OCI-LY7 (cell line): Measurements from ENCODE around the gene RPS17. TPM values are rescaled to one million over a fixed set of nuclear protein-coding genes. Genes with fewer than 3 reads are reported as not detected.
"Not testable (repeated sequence)": the region's sequence is repeated elsewhere in the genome, so short reads cannot be mapped to it uniquely, and the experiment has no call there.

Experiments
- BruUV-seq: library from RNA; stranded (reverse); fragments of 400-500 nt; replicated peaks from 2 replicates; lab custom pipeline; 2021; lab: Mats Ljungman, UMichigan
- CTCF ChIA-PET: fragments of 300-600 bp; sonication (Branson Sonifier 250); formaldehyde crosslinking; loops from one replicate; lab custom pipeline; 2022; ENCODE audit warnings: antibody characterized with exemption; ENCODE audit not compliant: unreplicated experiment; lab: Charles Lee
- POLR2A ChIA-PET: fragments of 300-600 bp; sonication (Branson Sonifier 250); formaldehyde crosslinking; loops from one replicate; lab custom pipeline; 2022; ENCODE audit warnings: antibody characterized with exemption; lab: Charles Lee
- DNase-seq: peaks from one replicate; pipeline ENCODE4 v3.0.0-alpha.2; 2015; ENCODE audit warnings: low spot score
- H2AFZ ChIP-seq: fragments of 200-600 bp; sonication (generic), shearing (Covaris generic); 2 replicates; pipeline ENCODE4 v1.6.1; 2014; ENCODE audit warnings: mild to moderate bottlenecking, antibody characterized with exemption, low read length, moderate library complexity
- H3K27ac ChIP-seq: fragments of 200-600 bp; sonication (generic); 2 replicates; pipeline ENCODE4 v1.5.1; 2014; ENCODE audit warnings: mixed run types, low read depth, mild to moderate bottlenecking, moderate library complexity, low read length, inconsistent platforms; ENCODE audit not compliant: poor library complexity, severe bottlenecking
- H3K36me3 ChIP-seq: fragments of 200-600 bp; sonication (generic); 2 replicates; pipeline ENCODE4 v1.6.1; 2014; ENCODE audit warnings: mild to moderate bottlenecking, antibody characterized with exemption, low read length, moderate library complexity, mixed read lengths; ENCODE audit not compliant: insufficient read depth
- H3K4me1 ChIP-seq: fragments of 200-600 bp; sonication (generic); 2 replicates; pipeline ENCODE4 v1.5.1; 2014; ENCODE audit warnings: mild to moderate bottlenecking, low read length; ENCODE audit not compliant: insufficient read depth, poor library complexity, severe bottlenecking
- H3K4me2 ChIP-seq: fragments of 200-600 bp; sonication (generic); 2 replicates; pipeline ENCODE4 v1.6.1; 2014; ENCODE audit warnings: mild to moderate bottlenecking, low read length
- H3K4me3 ChIP-seq: fragments of 200-600 bp; sonication (generic); 2 replicates; pipeline ENCODE4 v1.5.1; 2014; ENCODE audit warnings: mild to moderate bottlenecking, low read depth, low read length; ENCODE audit not compliant: poor library complexity, severe bottlenecking
- H3K79me2 ChIP-seq: fragments of 200-600 bp; sonication (generic); 2 replicates; pipeline ENCODE4 v1.6.1; 2016; ENCODE audit warnings: low read depth, mild to moderate bottlenecking, low read length, moderate library complexity, mixed read lengths; ENCODE audit not compliant: insufficient read depth
- H3K9me2 ChIP-seq: fragments of 200-600 bp; sonication (generic); 2 replicates; pipeline ENCODE4 v1.6.1; 2016; ENCODE audit warnings: mild to moderate bottlenecking, low read length, mixed read lengths; ENCODE audit not compliant: insufficient read depth
- H3K9me3 ChIP-seq: fragments of 200-600 bp; sonication (generic); 2 replicates; pipeline ENCODE4 v1.6.1; 2014; ENCODE audit warnings: mild to moderate bottlenecking, mixed run types, low read length, mixed read lengths
- H4K20me1 ChIP-seq: fragments of 200-600 bp; sonication (generic); 2 replicates; pipeline ENCODE4 v1.6.1; 2014; ENCODE audit warnings: mild to moderate bottlenecking, antibody characterized with exemption, low read length, moderate library complexity, mixed read lengths; ENCODE audit not compliant: insufficient read depth
- CTCF ChIP-seq: fragments of 200-600 bp; sonication (generic); conservative IDR thresholded peaks from 2 replicates; pipeline ENCODE4 v1.5.1; 2014; ENCODE audit warnings: mild to moderate bottlenecking, antibody characterized with exemption, low read length, moderate library complexity, mixed read lengths
- EZH2phosphoT487 ChIP-seq: fragments of 200-600 bp; sonication (generic); IDR thresholded peaks from 2 replicates; pipeline ENCODE4 v1.6.1; 2018; ENCODE audit warnings: low read depth, borderline replicate concordance, mild to moderate bottlenecking, mixed run types, antibody characterized with exemption, low read length, moderate library complexity, mixed read lengths
- intact Hi-C: fragments of 100-400 bp; cut with micrococcal nuclease; formaldehyde crosslinking; loops from one replicate; pipeline ENCODE4 v1.10.0; 2022; ENCODE audit not compliant: unreplicated experiment
- total RNA-seq, 2 experiments: library from RNA; depleted of rRNA in 1 of 2; stranded (reverse); fragments of >200 nt in 1 of 2; shearing (Covaris generic) in 1 of 2; gene quantifications; 2 replicates each; pipeline ENCODE4 v1.2.3, GENCODE V29; 2014 to 2022

The RPS17 gene
- total RNA-seq, 2 experiments from 2014 or later = 2,562 to 3,737 TPM

- CTCF ChIA-PET = no interaction called here
- Histone ChIP-seq H3K36me3 (peaks cover 19% of the 10 kb centered on the region), H3K4me1 (peaks cover 11% of the 10 kb centered on the region), H3K9me3 (no peaks in the 10 kb centered on the region), H3K9me2 (no peaks in the 10 kb centered on the region), H2AFZ (no peak overlapping the region), H3K4me3 (no peak overlapping the region), H3K27ac (no peak overlapping the region), H4K20me1 (0 out of 2 replicates have a peak, but pooled peaks cover 5% of the 10 kb centered on the region), H3K79me2 (no peaks in the 10 kb centered on the region), H3K4me2 (no peak overlapping the region)
- intact Hi-C loops = loop anchor here (5.0 to 10.0 kb wide), 2 partner anchors 472 to 675 kb away; partner anchors contain the start of gene HDGFL3
- POLR2A ChIA-PET = interaction anchor here (1.3 kb wide), 1 partner anchor 11 kb away, joined by 8 read pairs; the partner anchor contains the start of gene RPS17
- no TSS peak for BruUV-seq
- no peak for DNase-seq
- TF ChIP-seq CTCF (no peak), EZH2phosphoT487 (no peak)
Observed at GRCh38 chr15:82530006-82530405, 10.3 kb downstream of the RPS17 start.

- H3K36me3 ChIP-seq, H3K79me2 ChIP-seq, DNase-seq, H3K9me3 ChIP-seq, H3K4me3 ChIP-seq, intact Hi-C loops, H3K4me2 ChIP-seq, H3K27ac ChIP-seq, BruUV-seq, CTCF ChIA-PET, H4K20me1 ChIP-seq, H3K9me2 ChIP-seq, H2AFZ ChIP-seq, POLR2A ChIA-PET, H3K4me1 ChIP-seq: not testable (repeated sequence)
Observed at GRCh38 chr15:82513587-82513986, 26.7 kb downstream of the RPS17 start.

GRCh38 chr15:82507693-82508092 lies 32.6 kb downstream of the RPS17 start:
- CTCF ChIA-PET = not testable (repeated sequence)

GRCh38 chr15:82507087-82507486 lies 33.2 kb downstream of the RPS17 start:
- CTCF ChIA-PET, H3K4me1 ChIP-seq, H3K36me3 ChIP-seq, H3K9me2 ChIP-seq, DNase-seq, intact Hi-C loops, H4K20me1 ChIP-seq, H2AFZ ChIP-seq, POLR2A ChIA-PET, H3K9me3 ChIP-seq, H3K79me2 ChIP-seq, H3K4me3 ChIP-seq, H3K27ac ChIP-seq, H3K4me2 ChIP-seq: not testable (repeated sequence)
- TSS peak; percentile 19 for BruUV-seq

More at GRCh38 chr15:82507693-82508092, 32.6 kb downstream of the RPS17 start:
- H4K20me1 ChIP-seq, H3K9me2 ChIP-seq, H3K4me1 ChIP-seq, H3K9me3 ChIP-seq, DNase-seq, H3K4me3 ChIP-seq, POLR2A ChIA-PET, H2AFZ ChIP-seq, H3K27ac ChIP-seq, BruUV-seq, intact Hi-C loops, H3K79me2 ChIP-seq, H3K4me2 ChIP-seq, H3K36me3 ChIP-seq: not testable (repeated sequence)

GRCh38 chr15:82505842-82506241 lies 34.4 kb downstream of the RPS17 start:
- H3K4me3 ChIP-seq, H4K20me1 ChIP-seq, H2AFZ ChIP-seq, intact Hi-C loops, POLR2A ChIA-PET, H3K27ac ChIP-seq, H3K9me2 ChIP-seq, H3K36me3 ChIP-seq, H3K4me1 ChIP-seq, DNase-seq, CTCF ChIA-PET, H3K79me2 ChIP-seq, BruUV-seq, H3K9me3 ChIP-seq, H3K4me2 ChIP-seq: not testable (repeated sequence)

GRCh38 chr15:82504074-82504473 lies 36.2 kb downstream of the RPS17 start:
- H3K4me2 ChIP-seq, H3K27ac ChIP-seq, H2AFZ ChIP-seq, H4K20me1 ChIP-seq, H3K4me3 ChIP-seq, DNase-seq, POLR2A ChIA-PET, H3K36me3 ChIP-seq, H3K9me3 ChIP-seq, H3K4me1 ChIP-seq, CTCF ChIA-PET, H3K9me2 ChIP-seq, BruUV-seq, H3K79me2 ChIP-seq, intact Hi-C loops: not testable (repeated sequence)
